K562 (cell line): ENCODE results near the gene PDZK1IP1. TPM values are rescaled to one million over a fixed set of nuclear protein-coding genes. Genes with fewer than 3 reads are reported as not detected.

Experiments
- GABPA ChIP-seq: fragments of 200-800 bp; sonication (Bioruptor generic); conservative IDR thresholded peaks from 2 replicates; pipeline ENCODE4 v1.6.1; 2016; ENCODE audit warnings: low read depth, missing genetic modification characterization, missing compliant biosample characterization
- HMGN3 ChIP-seq: IDR thresholded peaks from 2 replicates; pipeline ENCODE4 v1.6.1; 2011; ENCODE audit warnings: borderline replicate concordance, low read depth, mild to moderate bottlenecking, mixed read lengths, low read length; ENCODE audit not compliant: insufficient read length; ENCODE audit errors: extremely low read depth
- MAZ ChIP-seq, 2 experiments: fragments of 450-650 bp in 1 of 2; sonication (generic) in 1 of 2; formaldehyde crosslinking; IDR thresholded peaks in 1 of 2; conservative IDR thresholded peaks in 1 of 2; 2 replicates each; pipeline versions ENCODE4 v1.4.0 to v1.5.0; 2020; ENCODE audit warnings: mild to moderate bottlenecking in 1 of 2, missing genetic modification reagents in 1 of 2
- MEIS2 ChIP-seq: fragments of 450-650 bp; IDR thresholded peaks from 2 replicates; pipeline ENCODE4 v1.6.1; 2014; ENCODE audit warnings: mild to moderate bottlenecking; ENCODE audit not compliant: partially characterized antibody
- NCOA2 ChIP-seq, 2 experiments: fragments of 450-650 bp; IDR thresholded peaks; 2 replicates each; pipeline ENCODE4 v1.6.1; 2018; ENCODE audit warnings: mild to moderate bottlenecking in 2 of 2, moderate library complexity in 1 of 2; ENCODE audit not compliant: partially characterized antibody in 2 of 2
- PHF8 ChIP-seq: fragments of 200-600 bp; sonication (generic); IDR thresholded peaks from 2 replicates; pipeline ENCODE4 v1.6.1; 2012; ENCODE audit warnings: mixed run types, mild to moderate bottlenecking, inconsistent platforms, low read length, moderate library complexity, borderline replicate concordance
- POLR2B ChIP-seq: fragments of 450-650 bp; IDR thresholded peaks from 2 replicates; pipeline ENCODE4 v1.6.1; 2018; ENCODE audit warnings: low read depth; ENCODE audit not compliant: partially characterized antibody
- RBM25 ChIP-seq: fragments of 200-400 bp; formaldehyde crosslinking; IDR thresholded peaks from 2 replicates; pipeline ENCODE4 v1.6.1; 2018; ENCODE audit warnings: low read length, low read depth, moderate library complexity; ENCODE audit not compliant: severe bottlenecking
- SLC30A9 ChIP-seq: fragments of 250-450 bp; sonication (Bioruptor Pico); IDR thresholded peaks from 2 replicates; pipeline ENCODE4 v1.8.0; 2022; ENCODE audit warnings: mild to moderate bottlenecking, moderate library complexity
- SPI1 ChIP-seq: IDR thresholded peaks from 2 replicates; pipeline ENCODE4 v1.6.1; 2011; ENCODE audit warnings: low read depth, low read length, control low read depth, borderline replicate concordance
- SUPT5H ChIP-seq: fragments of 450-650 bp; IDR thresholded peaks from 2 replicates; pipeline ENCODE4 v1.6.1; 2016
- XRCC5 ChIP-seq: fragments of 200-400 bp; formaldehyde crosslinking; IDR thresholded peaks from 2 replicates; pipeline ENCODE4 v1.6.1; 2017; ENCODE audit warnings: low read depth, mild to moderate bottlenecking, low read length
- ZBTB7A ChIP-seq: IDR thresholded peaks from 2 replicates; pipeline ENCODE4 v1.6.1; 2011; ENCODE audit warnings: low read depth, mild to moderate bottlenecking, low read length, moderate library complexity, borderline replicate concordance; ENCODE audit not compliant: control insufficient read depth
- ZFPM2 ChIP-seq: fragments of 250-450 bp; sonication (Bioruptor Pico); IDR thresholded peaks from 2 replicates; pipeline ENCODE4 v1.5.1; 2022; ENCODE audit warnings: mild to moderate bottlenecking
- ZNF121 ChIP-seq: sonication (generic); formaldehyde crosslinking; conservative IDR thresholded peaks from 2 replicates; pipeline ENCODE4 v1.8.0; 2022; ENCODE audit warnings: missing genetic modification reagents
- ZNF232 ChIP-seq: sonication (generic); formaldehyde crosslinking; IDR thresholded peaks from 2 replicates; pipeline ENCODE4 v1.8.0; 2022; ENCODE audit warnings: mild to moderate bottlenecking, missing genetic modification reagents
- ZNF24 ChIP-seq: fragments of 450-650 bp; IDR thresholded peaks from 2 replicates; pipeline ENCODE4 v1.6.1; 2016
- ZNF75A ChIP-seq: fragments of 450-650 bp; formaldehyde crosslinking; IDR thresholded peaks from 2 replicates; pipeline ENCODE4 v1.4.0; 2020; ENCODE audit warnings: mild to moderate bottlenecking
- polyA plus RNA-seq, 8 experiments: library from polyadenylated mRNA; depleted of rRNA in 4 of 8; stranded (reverse) in 5 of 8; unstranded in 3 of 8; fragments of >200 nt; fragmentation: Nextera tagmentation in 2 of 8; fragmentation: Illumina TruSeq in 1 of 8; extraction: Ambion mirVana in 2 of 8; extraction: Trizol in 1 of 8; gene quantifications; 2 replicates each; pipeline versions ENCODE4 v1.2.1 to v1.2.3, GENCODE V29; 2011 to 2014; ENCODE audit warnings: inconsistent platforms in 1 of 8, missing spikeins in 1 of 8
- total RNA-seq, 7 experiments: library from RNA; depleted of rRNA in 6 of 7; stranded (reverse); fragments of >200 nt in 6 of 7; fragmentation: Illumina TruSeq in 2 of 7; extraction: Trizol in 2 of 7; gene quantifications; 2 replicates each; pipeline versions ENCODE4 v1.2.1 to v1.2.3, GENCODE V29; 2011 to 2021; ENCODE audit warnings: low replicate concordance in 1 of 7
- TF ChIP-seq, protein P1 (sequence below): fragments of 250-450 bp; sonication (Bioruptor Pico); IDR thresholded peaks from 2 replicates; pipeline ENCODE4 v1.8.0; 2021; ENCODE audit warnings: moderate library complexity, mild to moderate bottlenecking, inconsistent platforms
- TF ChIP-seq, protein P2 (sequence below): fragments of 250-450 bp; sonication (Bioruptor Pico); IDR thresholded peaks from 2 replicates; pipeline ENCODE4 v1.5.0; 2021
- TF ChIP-seq, protein P3 (sequence below): sonication (generic); formaldehyde crosslinking; IDR thresholded peaks from 2 replicates; pipeline ENCODE4 v1.8.0; 2022; ENCODE audit warnings: missing genetic modification reagents, mild to moderate bottlenecking, borderline replicate concordance
- TF ChIP-seq, protein P4 (sequence below): fragments of 450-650 bp; formaldehyde crosslinking; IDR thresholded peaks from 2 replicates; pipeline ENCODE4 v1.4.0; 2022; ENCODE audit warnings: missing genetic modification characterization

Gene PDZK1IP1
- total and polyA plus RNA-seq, 9 of the 15 experiments (the other 6 are each of a cell fraction or from before 2014, with no cell fraction given): 0.17 to 0.68 (median 0.53) TPM; not detected in 2

DNA sequence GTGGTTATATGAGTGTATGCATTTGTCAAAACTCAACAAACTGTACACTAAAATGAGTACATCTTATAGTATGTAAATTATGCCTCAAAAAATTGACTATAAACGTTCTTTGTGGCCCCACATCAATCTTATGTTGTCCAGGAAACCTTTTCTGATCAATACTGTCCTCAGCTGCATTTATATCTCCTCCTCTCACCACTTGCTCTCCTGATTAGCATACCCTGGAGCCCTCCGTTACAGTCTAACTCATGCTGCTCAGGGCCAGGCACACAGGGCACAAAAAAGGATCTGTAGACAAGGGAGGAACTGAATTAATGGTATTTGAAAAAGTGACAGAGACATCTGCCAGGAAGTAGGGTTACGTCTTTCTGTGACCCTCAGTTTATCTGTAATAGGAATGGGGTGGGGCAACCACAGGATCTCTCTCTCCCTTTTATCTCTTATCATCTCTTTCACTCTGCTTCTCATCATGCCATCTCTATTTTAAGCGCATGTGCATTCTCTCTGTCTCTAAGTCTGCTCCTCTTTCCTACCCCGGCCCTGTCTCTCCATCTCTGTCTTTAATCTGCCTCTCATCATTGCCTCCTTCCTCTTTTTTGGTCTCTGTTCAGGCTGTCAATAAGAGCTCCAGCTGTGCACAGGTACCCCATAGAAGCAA, 49.2 kb upstream of the PDZK1IP1 start (continued):
- TF ChIP-seq, protein P1, sequence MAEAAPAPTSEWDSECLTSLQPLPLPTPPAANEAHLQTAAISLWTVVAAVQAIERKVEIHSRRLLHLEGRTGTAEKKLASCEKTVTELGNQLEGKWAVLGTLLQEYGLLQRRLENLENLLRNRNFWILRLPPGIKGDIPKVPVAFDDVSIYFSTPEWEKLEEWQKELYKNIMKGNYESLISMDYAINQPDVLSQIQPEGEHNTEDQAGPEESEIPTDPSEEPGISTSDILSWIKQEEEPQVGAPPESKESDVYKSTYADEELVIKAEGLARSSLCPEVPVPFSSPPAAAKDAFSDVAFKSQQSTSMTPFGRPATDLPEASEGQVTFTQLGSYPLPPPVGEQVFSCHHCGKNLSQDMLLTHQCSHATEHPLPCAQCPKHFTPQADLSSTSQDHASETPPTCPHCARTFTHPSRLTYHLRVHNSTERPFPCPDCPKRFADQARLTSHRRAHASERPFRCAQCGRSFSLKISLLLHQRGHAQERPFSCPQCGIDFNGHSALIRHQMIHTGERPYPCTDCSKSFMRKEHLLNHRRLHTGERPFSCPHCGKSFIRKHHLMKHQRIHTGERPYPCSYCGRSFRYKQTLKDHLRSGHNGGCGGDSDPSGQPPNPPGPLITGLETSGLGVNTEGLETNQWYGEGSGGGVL: no peak
- TF ChIP-seq HMGN3 (no peak), PHF8 (no peak), ZNF24 (peak; percentile 56; the same call in 1 of the 2 replicates), MAZ (CRISPR knock-in tag; conservative IDR thresholded peaks at IDR 0.05 in 1 of 2, IDR thresholded peaks at IDR 0.05 in 1 of 2) (no peak), ZNF121 (CRISPR knock-in tag) (no peak), RBM25 (peak; percentile 33), SPI1 (peak; percentile 88), MEIS2 (peak; percentile 3), POLR2B (no peak), NCOA2 (IDR thresholded peaks at IDR 0.05; ENCODE audit: partially characterized antibody in 2 of 2) (no peak), SLC30A9 (CRISPR knock-in tag) (no peak), XRCC5 (no peak), GABPA (tag) (no peak; the same call in 1 of the 2 replicates), ZBTB7A (no peak), ZFPM2 (CRISPR knock-in tag) (0 out of 2 replicates have a peak, but pooled peaks have one; percentile 49), ZNF75A (no peak), ZNF232 (CRISPR knock-in tag) (no peak), SUPT5H (no peak)
- TF ChIP-seq, protein P2, sequence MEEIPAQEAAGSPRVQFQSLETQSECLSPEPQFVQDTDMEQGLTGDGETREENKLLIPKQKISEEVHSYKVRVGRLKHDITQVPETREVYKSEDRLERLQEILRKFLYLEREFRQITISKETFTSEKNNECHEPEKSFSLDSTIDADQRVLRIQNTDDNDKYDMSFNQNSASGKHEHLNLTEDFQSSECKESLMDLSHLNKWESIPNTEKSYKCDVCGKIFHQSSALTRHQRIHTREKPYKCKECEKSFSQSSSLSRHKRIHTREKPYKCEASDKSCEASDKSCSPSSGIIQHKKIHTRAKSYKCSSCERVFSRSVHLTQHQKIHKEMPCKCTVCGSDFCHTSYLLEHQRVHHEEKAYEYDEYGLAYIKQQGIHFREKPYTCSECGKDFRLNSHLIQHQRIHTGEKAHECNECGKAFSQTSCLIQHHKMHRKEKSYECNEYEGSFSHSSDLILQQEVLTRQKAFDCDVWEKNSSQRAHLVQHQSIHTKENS (CRISPR knock-in tag): no peak
- TF ChIP-seq, protein P3, sequence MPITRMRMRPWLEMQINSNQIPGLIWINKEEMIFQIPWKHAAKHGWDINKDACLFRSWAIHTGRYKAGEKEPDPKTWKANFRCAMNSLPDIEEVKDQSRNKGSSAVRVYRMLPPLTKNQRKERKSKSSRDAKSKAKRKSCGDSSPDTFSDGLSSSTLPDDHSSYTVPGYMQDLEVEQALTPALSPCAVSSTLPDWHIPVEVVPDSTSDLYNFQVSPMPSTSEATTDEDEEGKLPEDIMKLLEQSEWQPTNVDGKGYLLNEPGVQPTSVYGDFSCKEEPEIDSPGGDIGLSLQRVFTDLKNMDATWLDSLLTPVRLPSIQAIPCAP (CRISPR knock-in tag): no peak
- TF ChIP-seq, protein P4, sequence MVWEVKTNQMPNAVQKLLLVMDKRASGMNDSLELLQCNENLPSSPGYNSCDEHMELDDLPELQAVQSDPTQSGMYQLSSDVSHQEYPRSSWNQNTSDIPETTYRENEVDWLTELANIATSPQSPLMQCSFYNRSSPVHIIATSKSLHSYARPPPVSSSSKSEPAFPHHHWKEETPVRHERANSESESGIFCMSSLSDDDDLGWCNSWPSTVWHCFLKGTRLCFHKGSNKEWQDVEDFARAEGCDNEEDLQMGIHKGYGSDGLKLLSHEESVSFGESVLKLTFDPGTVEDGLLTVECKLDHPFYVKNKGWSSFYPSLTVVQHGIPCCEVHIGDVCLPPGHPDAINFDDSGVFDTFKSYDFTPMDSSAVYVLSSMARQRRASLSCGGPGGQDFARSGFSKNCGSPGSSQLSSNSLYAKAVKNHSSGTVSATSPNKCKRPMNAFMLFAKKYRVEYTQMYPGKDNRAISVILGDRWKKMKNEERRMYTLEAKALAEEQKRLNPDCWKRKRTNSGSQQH (CRISPR knock-in tag): no peak
